ENCODE data around the gene MACF1. TPM values are rescaled to one million over a fixed set of nuclear protein-coding genes. Genes with fewer than 3 reads are reported as not detected.

The MACF1 gene
- total RNA-seq, 4 donors from 2014 or later: 210 to 602 (median 573) TPM

GRCh38 chr1:39426346-39426745 lies 221.9 kb downstream of the MACF1 start:
- no peaks in the 10 kb centered on the region for H3K27me3 ChIP-seq
- intact Hi-C loops (cut with DNase I; ENCODE audit: low total_unique reads): no loop called here
- H3K4me1 ChIP-seq: no peaks in the 10 kb centered on the region
- H3K27ac ChIP-seq: no peak overlapping the region
- H3K36me3 ChIP-seq: no peaks in the 10 kb centered on the region
- DNase-seq: no peak
- no peak overlapping the region for H3K4me3 ChIP-seq
- no peak for TF ChIP-seq POLR2A (IDR thresholded peaks at IDR 0.05)
- TF ChIP-seq, protein P1, sequence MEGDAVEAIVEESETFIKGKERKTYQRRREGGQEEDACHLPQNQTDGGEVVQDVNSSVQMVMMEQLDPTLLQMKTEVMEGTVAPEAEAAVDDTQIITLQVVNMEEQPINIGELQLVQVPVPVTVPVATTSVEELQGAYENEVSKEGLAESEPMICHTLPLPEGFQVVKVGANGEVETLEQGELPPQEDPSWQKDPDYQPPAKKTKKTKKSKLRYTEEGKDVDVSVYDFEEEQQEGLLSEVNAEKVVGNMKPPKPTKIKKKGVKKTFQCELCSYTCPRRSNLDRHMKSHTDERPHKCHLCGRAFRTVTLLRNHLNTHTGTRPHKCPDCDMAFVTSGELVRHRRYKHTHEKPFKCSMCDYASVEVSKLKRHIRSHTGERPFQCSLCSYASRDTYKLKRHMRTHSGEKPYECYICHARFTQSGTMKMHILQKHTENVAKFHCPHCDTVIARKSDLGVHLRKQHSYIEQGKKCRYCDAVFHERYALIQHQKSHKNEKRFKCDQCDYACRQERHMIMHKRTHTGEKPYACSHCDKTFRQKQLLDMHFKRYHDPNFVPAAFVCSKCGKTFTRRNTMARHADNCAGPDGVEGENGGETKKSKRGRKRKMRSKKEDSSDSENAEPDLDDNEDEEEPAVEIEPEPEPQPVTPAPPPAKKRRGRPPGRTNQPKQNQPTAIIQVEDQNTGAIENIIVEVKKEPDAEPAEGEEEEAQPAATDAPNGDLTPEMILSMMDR (IDR thresholded peaks at IDR 0.05): no peak
- no peaks in the 10 kb centered on the region for H3K9me3 ChIP-seq

- no peak for DNase-seq
- H3K36me3 ChIP-seq: no peaks in the 10 kb centered on the region
- no peaks in the 10 kb centered on the region for H3K9me3 ChIP-seq
- H3K27me3 ChIP-seq: no peaks in the 10 kb centered on the region
- H3K27ac ChIP-seq: no peak overlapping the region
- H3K4me1 ChIP-seq: no peaks in the 10 kb centered on the region
- TF ChIP-seq, protein P1 (IDR thresholded peaks at IDR 0.05): no peak
- intact Hi-C loops (cut with DNase I; ENCODE audit: low total_unique reads): no loop called here
- no peak overlapping the region for H3K4me3 ChIP-seq
Measured at GRCh38 chr1:39427374-39427773, 222.9 kb downstream of the MACF1 start.

DNA sequence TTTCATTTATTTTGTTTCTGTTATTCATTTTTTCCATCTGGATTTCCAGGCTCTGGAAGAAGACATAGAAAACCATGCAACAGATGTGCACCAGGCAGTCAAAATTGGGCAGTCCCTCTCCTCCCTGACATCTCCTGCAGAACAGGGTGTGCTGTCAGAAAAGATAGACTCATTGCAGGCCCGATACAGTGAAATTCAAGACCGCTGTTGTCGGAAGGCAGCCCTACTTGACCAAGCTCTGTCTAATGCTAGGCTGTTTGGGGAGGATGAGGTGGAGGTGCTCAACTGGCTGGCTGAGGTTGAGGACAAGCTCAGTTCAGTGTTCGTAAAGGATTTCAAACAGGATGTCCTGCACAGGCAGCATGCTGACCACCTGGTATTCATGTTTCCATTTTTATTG lies 223.4 kb downstream of the MACF1 start:
- TF ChIP-seq, protein P1 (IDR thresholded peaks at IDR 0.05): no peak
- TF ChIP-seq POLR2A (IDR thresholded peaks at IDR 0.05): no peak
- Histone ChIP-seq H3K9me3 (no peaks in the 10 kb centered on the region), H3K36me3 (no peaks in the 10 kb centered on the region), H3K4me1 (no peaks in the 10 kb centered on the region), H3K4me3 (no peak overlapping the region), H3K27ac (no peak overlapping the region), H3K27me3 (no peaks in the 10 kb centered on the region)
- intact Hi-C loops (cut with DNase I; ENCODE audit: low total_unique reads): no loop called here
- no peak for DNase-seq

- no peak overlapping the region for H3K27ac ChIP-seq
- H3K4me1 ChIP-seq: no peaks in the 10 kb centered on the region
- no peaks in the 10 kb centered on the region for H3K27me3 ChIP-seq
- no peak for DNase-seq
- H3K36me3 ChIP-seq: no peaks in the 10 kb centered on the region
- intact Hi-C loops (cut with DNase I; ENCODE audit: low total_unique reads): no loop called here
- no peaks in the 10 kb centered on the region for H3K9me3 ChIP-seq
- TF ChIP-seq, protein P1 (IDR thresholded peaks at IDR 0.05): no peak
- no peak for TF ChIP-seq POLR2A (IDR thresholded peaks at IDR 0.05)
- no peak overlapping the region for H3K4me3 ChIP-seq
Measured at GRCh38 chr1:39431927-39432326, 227.4 kb downstream of the MACF1 start.

GRCh38 chr1:39434797-39435395 lies 230.4 kb downstream of the MACF1 start:
- DNase-seq: no peak
- H3K27me3 ChIP-seq: no peaks in the 10 kb centered on the region
- H3K4me3 ChIP-seq: no peak overlapping the region
- H3K27ac ChIP-seq: no peak overlapping the region
- H3K36me3 ChIP-seq: no peaks in the 10 kb centered on the region
- no peaks in the 10 kb centered on the region for H3K9me3 ChIP-seq
- intact Hi-C loops (cut with DNase I; ENCODE audit: low total_unique reads): no loop called here
- TF ChIP-seq POLR2A (IDR thresholded peaks at IDR 0.05): no peak
- TF ChIP-seq, protein P1 (IDR thresholded peaks at IDR 0.05): no peak
- H3K4me1 ChIP-seq: no peaks in the 10 kb centered on the region

Measured in uterus (tissue), 4 donors.